ENCODE results near the gene PCDH19.

The PCDH19 gene

GRCh38 chrX:100404851-100405250 is 5.2 kb downstream of the PCDH19 start:
- no peak for DNase-seq (ENCODE audit: low spot score)

GRCh38 chrX:100395781-100396180 is 14.3 kb downstream of the PCDH19 start:
- DNase-seq (ENCODE audit: low spot score): no peak

GRCh38 chrX:100381619-100382018 is 28.5 kb downstream of the PCDH19 start:
- DNase-seq (ENCODE audit: low spot score): no peak

GRCh38 chrX:100379388-100379986 is 30.6 kb downstream of the PCDH19 start:
- no peak for DNase-seq (ENCODE audit: low spot score)

- no peak for DNase-seq (ENCODE audit: low spot score)
These were observed 32.2 kb downstream of the PCDH19 start for GRCh38 chrX:100377826-100378225.

- no peak for DNase-seq (ENCODE audit: low spot score)
These were observed 33.5 kb downstream of the PCDH19 start for GRCh38 chrX:100376576-100376975.

- DNase-seq (ENCODE audit: low spot score): no peak
These were observed 36.4 kb downstream of the PCDH19 start for GRCh38 chrX:100373673-100374072.

- DNase-seq (ENCODE audit: low spot score): no peak
These were observed 41.9 kb downstream of the PCDH19 start for GRCh38 chrX:100368167-100368566.

GRCh38 chrX:100363896-100364295 is 46.2 kb downstream of the PCDH19 start:
- no peak for DNase-seq (ENCODE audit: low spot score)

- no peak for DNase-seq (ENCODE audit: low spot score)
These were observed 51.3 kb downstream of the PCDH19 start for GRCh38 chrX:100358766-100359165.

GRCh38 chrX:100356351-100356896 is 53.6 kb downstream of the PCDH19 start:
- no peak for DNase-seq (ENCODE audit: low spot score)

GRCh38 chrX:100355680-100356079 is 54.4 kb downstream of the PCDH19 start:
- no peak for DNase-seq (ENCODE audit: low spot score)

GRCh38 chrX:100353326-100353725 is 56.7 kb downstream of the PCDH19 start:
- no peak for DNase-seq (ENCODE audit: low spot score)

- no peak for DNase-seq (ENCODE audit: low spot score)
These were observed 59.2 kb downstream of the PCDH19 start for GRCh38 chrX:100350704-100351489.

GRCh38 chrX:100349391-100349790 is 60.7 kb downstream of the PCDH19 start:
- no peak for DNase-seq (ENCODE audit: low spot score)

- no peak for DNase-seq (ENCODE audit: low spot score)
These were observed 68.9 kb downstream of the PCDH19 start for GRCh38 chrX:100341142-100341510.

GRCh38 chrX:100340491-100341141 is 69.5 kb downstream of the PCDH19 start:
- no peak for DNase-seq (ENCODE audit: low spot score)

- no peak for DNase-seq (ENCODE audit: low spot score)
These were observed 81.7 kb downstream of the PCDH19 start for GRCh38 chrX:100328351-100328750.

- no peak for DNase-seq (ENCODE audit: low spot score)
These were observed 90.4 kb downstream of the PCDH19 start for GRCh38 chrX:100319716-100320115.

GRCh38 chrX:100316987-100317386 is 93.1 kb downstream of the PCDH19 start:
- no peak for DNase-seq (ENCODE audit: low spot score)

GRCh38 chrX:100315566-100315965 is 94.5 kb downstream of the PCDH19 start:
- no peak for DNase-seq (ENCODE audit: low spot score)

- DNase-seq (ENCODE audit: low spot score): no peak
These were observed 110.5 kb downstream of the PCDH19 start for GRCh38 chrX:100299559-100299958.

- no peak for DNase-seq (ENCODE audit: low spot score)
These were observed 112.3 kb downstream of the PCDH19 start for GRCh38 chrX:100297728-100298127.

Measured in left forelimb (tissue), 1 donor.